GM19467 (cell line): ENCODE measurements around the gene CDK8.

Experiments used
- ATAC-seq: cut with Tn5 transposase; IDR thresholded peaks from one replicate; pipeline ENCODE4 v1.9.1; 2021; ENCODE audit warnings: mild to moderate bottlenecking, moderate library complexity; ENCODE audit not compliant: unreplicated experiment

The CDK8 gene

GRCh38 chr13:26253787-26254582, at the start of gene CDK8:
Gene CDK8 (plus strand): TSS chr13:26254129. CDS start chr13:26254642, 513 bp downstream.
- ATAC-seq: peak; percentile 70

GRCh38 chr13:26208287-26208686, 45.6 kb upstream of the CDK8 start:
- ATAC-seq: no peak

- ATAC-seq: no peak
Observed at GRCh38 chr13:26213345-26213744, 40.6 kb upstream of the CDK8 start.

- no peak for ATAC-seq
Observed at GRCh38 chr13:26213982-26214381, 39.9 kb upstream of the CDK8 start.

- no peak for ATAC-seq
Observed at GRCh38 chr13:26216042-26216441, 37.9 kb upstream of the CDK8 start.

GRCh38 chr13:26219726-26220125, 34.2 kb upstream of the CDK8 start:
- no peak for ATAC-seq

GRCh38 chr13:26220575-26220974, 33.4 kb upstream of the CDK8 start:
- ATAC-seq: no peak

- peak; percentile 18 for ATAC-seq
Observed at GRCh38 chr13:26221399-26221720, 32.6 kb upstream of the CDK8 start.

GRCh38 chr13:26221721-26222519, 32.0 kb upstream of the CDK8 start, which contains the start of gene RNF6:
Gene RNF6 (minus strand): TSS chr13:26222314. CDS start chr13:26219649, 2,665 bp downstream.
- peak; percentile 97 for ATAC-seq

- peak; percentile 34 for ATAC-seq
Observed at GRCh38 chr13:26222520-26223046, 31.3 kb upstream of the CDK8 start.

GRCh38 chr13:26225896-26226617, 27.9 kb upstream of the CDK8 start:
- no peak for ATAC-seq

GRCh38 chr13:26227166-26227971, 26.6 kb upstream of the CDK8 start:
- no peak for ATAC-seq

GRCh38 chr13:26228096-26228495, 25.8 kb upstream of the CDK8 start:
- no peak for ATAC-seq

- no peak for ATAC-seq
Observed at GRCh38 chr13:26229080-26229615, 24.8 kb upstream of the CDK8 start.

GRCh38 chr13:26230703-26231102, 23.2 kb upstream of the CDK8 start:
- ATAC-seq: no peak

GRCh38 chr13:26236296-26236695, 17.6 kb upstream of the CDK8 start:
- ATAC-seq: no peak

GRCh38 chr13:26246154-26246553, 7.8 kb upstream of the CDK8 start:
- ATAC-seq: no peak

- no peak for ATAC-seq
Observed at GRCh38 chr13:26247011-26247410, 6.9 kb upstream of the CDK8 start.

- ATAC-seq: no peak
Observed at GRCh38 chr13:26247608-26248007, 6.3 kb upstream of the CDK8 start.

- no peak for ATAC-seq
Observed at GRCh38 chr13:26249551-26249950, 4.4 kb upstream of the CDK8 start.
